Fibroblast of villous mesenchyme (primary cell): ENCODE measurements around the gene RASA2. TPM values are rescaled to one million over a fixed set of nuclear protein-coding genes. Genes with fewer than 3 reads are reported as not detected.

Experiments used
- DNase-seq: peaks from one replicate; pipeline ENCODE4 v3.0.0-alpha.2; 2010; ENCODE audit warnings: low read depth
- H3K4me3 ChIP-seq: 2 replicates; pipeline ENCODE4 v1.5.1; 2011; ENCODE audit warnings: low read depth, mild to moderate bottlenecking, low read length
- CTCF ChIP-seq: IDR thresholded peaks from 2 replicates; pipeline ENCODE4 v1.5.1; 2012; ENCODE audit warnings: low read depth, mild to moderate bottlenecking, low read length; ENCODE audit not compliant: insufficient read depth
- total RNA-seq: library from RNA; depleted of rRNA; stranded (reverse); fragments of >200 nt; gene quantifications from 2 replicates; pipeline ENCODE4 v1.2.3, GENCODE V29; 2012

RASA2 gene
- total RNA-seq, 1 donor, result 18.1 TPM

GRCh38 chr3:141546586-141546985 lies 59.8 kb downstream of the RASA2 start:
- no peak for TF ChIP-seq CTCF
- no peak for DNase-seq
- no peak overlapping the region for H3K4me3 ChIP-seq

- no peak overlapping the region for H3K4me3 ChIP-seq
- no peak for DNase-seq
- TF ChIP-seq CTCF, result no peak
Observed at GRCh38 chr3:141547791-141548190, 61.0 kb downstream of the RASA2 start.

GRCh38 chr3:141550926-141551665 lies 64.3 kb downstream of the RASA2 start:
- H3K4me3 ChIP-seq, result no peak overlapping the region
- DNase-seq, result no peak
- TF ChIP-seq CTCF, result no peak

- no peak for DNase-seq
Observed at GRCh38 chr3:141552440-141552991, 65.7 kb downstream of the RASA2 start.

GRCh38 chr3:141553055-141553454 lies 66.2 kb downstream of the RASA2 start:
- no peak overlapping the region for H3K4me3 ChIP-seq
- DNase-seq, result no peak

More at GRCh38 chr3:141552440-141552991, 65.7 kb downstream of the RASA2 start:
- TF ChIP-seq CTCF, result no peak
- H3K4me3 ChIP-seq, result no peak overlapping the region

GRCh38 chr3:141556034-141556433 lies 69.2 kb downstream of the RASA2 start:
- H3K4me3 ChIP-seq, result no peak overlapping the region
- no peak for TF ChIP-seq CTCF
- DNase-seq, result peak; percentile 34

More at GRCh38 chr3:141553055-141553454, 66.2 kb downstream of the RASA2 start:
- TF ChIP-seq CTCF, result no peak
